Choroid plexus epithelial cell (primary cell): Measurements from ENCODE around the gene ENTPD7.

Source experiments
- DNase-seq: peaks from one replicate; pipeline ENCODE4 v3.0.0-alpha.2; 2010; ENCODE audit warnings: low read depth
- H3K4me3 ChIP-seq: 2 replicates; pipeline ENCODE4 v1.5.1; 2011; ENCODE audit warnings: low read depth, mild to moderate bottlenecking, control low read depth, low read length, moderate library complexity
- CTCF ChIP-seq: conservative IDR thresholded peaks from 2 replicates; pipeline ENCODE4 v1.5.1; 2011; ENCODE audit warnings: low read depth, mild to moderate bottlenecking, control low read depth, inconsistent platforms, low read length, moderate library complexity

Gene ENTPD7

GRCh38 chr10:99628923-99629624 is 30.2 kb upstream of the ENTPD7 start:
- TF ChIP-seq CTCF, result no peak

GRCh38 chr10:99629625-99629978 is 29.7 kb upstream of the ENTPD7 start:
- no peak overlapping the region for H3K4me3 ChIP-seq
- TF ChIP-seq CTCF, result no peak
- no peak for DNase-seq

More at GRCh38 chr10:99628923-99629624, 30.2 kb upstream of the ENTPD7 start:
- H3K4me3 ChIP-seq, result no peak overlapping the region
- no peak for DNase-seq

GRCh38 chr10:99630433-99630832 is 28.9 kb upstream of the ENTPD7 start:
- peak; percentile 78 for DNase-seq
- peak; percentile 56 for TF ChIP-seq CTCF
- no peak overlapping the region for H3K4me3 ChIP-seq

- H3K4me3 ChIP-seq, result no peak overlapping the region
- DNase-seq, result peak; percentile 17
- no peak for TF ChIP-seq CTCF
Observed at GRCh38 chr10:99630991-99631390, 28.3 kb upstream of the ENTPD7 start.

GRCh38 chr10:99631496-99631895 is 27.8 kb upstream of the ENTPD7 start:
- no peak for TF ChIP-seq CTCF
- peak; percentile 34 for DNase-seq
- no peak overlapping the region for H3K4me3 ChIP-seq

GRCh38 chr10:99633832-99634231 is 25.5 kb upstream of the ENTPD7 start:
- H3K4me3 ChIP-seq, result no peak overlapping the region
- DNase-seq, result no peak
- no peak for TF ChIP-seq CTCF

- no peak overlapping the region for H3K4me3 ChIP-seq
- no peak for TF ChIP-seq CTCF
- no peak for DNase-seq
Observed at GRCh38 chr10:99647601-99648151, 11.6 kb upstream of the ENTPD7 start.
